Adrenal gland (tissue), 12 donors: Measurements from ENCODE around the gene LRIT3. TPM values are rescaled to one million over a fixed set of nuclear protein-coding genes. Genes with fewer than 3 reads are reported as not detected.

Source experiments
- DNase-seq, 7 donors: peaks; one replicate each; pipeline ENCODE4 v3.0.0-alpha.2; 2019 to 2020
- H3K27ac ChIP-seq, 5 donors: fragments of 200-600 bp; sonication (generic) in 4 of 5; 1 replicate in 3 of 5; 2 replicates in 2 of 5; pipeline versions ENCODE4 v1.5.1 to v1.8.0; 2016 to 2020; ENCODE audit warnings: mild to moderate bottlenecking in 1 of 5
- H3K27me3 ChIP-seq: fragments of 200-600 bp; 2 replicates; pipeline ENCODE4 v1.8.0; 2021
- H3K36me3 ChIP-seq, 2 donors: fragments of 200-600 bp; replicated peaks in 1 of 2; 1 replicate in 1 of 2; 2 replicates in 1 of 2; pipeline versions ENCODE4 v1.5.1 to v1.8.0; 2018 to 2022
- H3K4me1 ChIP-seq, 2 donors: fragments of 200-600 bp; replicated peaks in 1 of 2; 1 replicate in 1 of 2; 2 replicates in 1 of 2; pipeline versions ENCODE4 v1.5.1 to v1.8.0; 2018 to 2021
- H3K4me3 ChIP-seq, 4 donors: fragments of 200-600 bp; sonication (generic) in 3 of 4; one replicate each; pipeline ENCODE4 v1.5.1; 2016 to 2018
- H3K9me3 ChIP-seq, 3 donors: fragments of 200-600 bp; sonication (generic) in 1 of 3; replicated peaks in 1 of 3; 1 replicate in 2 of 3; 2 replicates in 1 of 3; pipeline versions ENCODE4 v1.5.1 to v1.8.0; 2016 to 2021
- POLR2A ChIP-seq, 2 donors: fragments of 450-650 bp; IDR thresholded peaks; one replicate each; pipeline ENCODE4 v1.6.1; 2017; ENCODE audit warnings: antibody characterized with exemption in 2 of 2, mild to moderate bottlenecking in 2 of 2, moderate library complexity in 1 of 2
- WGBS, 4 donors: extraction: QIAGEN DNeasy Blood & Tissue Kit in 2 of 4; methylation state at CpG; one replicate each; pipeline versions ENCODE4 v1.1.5 to v1.1.7; 2013 to 2017; 5-methylcytosine and 5-hydroxymethylcytosine counted together
- intact Hi-C, 2 donors: fragments of 100-400 bp; cut with DNase I; formaldehyde crosslinking; loops; one replicate each; pipeline versions ENCODE4 v1.14.1 to v1.15.0; 2022 to 2023
- polyA plus RNA-seq, 3 donors: library from polyadenylated mRNA; stranded (reverse); fragments of 200-250 nt in 2 of 3; fragments of 350-450 nt in 1 of 3; fragmentation: Illumina TruSeq in 1 of 3; extraction: RNeasy Lipid Tissue Mini Kit (QIAGEN cat#74804) in 1 of 3; gene quantifications; one replicate each; pipeline ENCODE4 v1.2.3, GENCODE V29; 2013 to 2014
- total RNA-seq, 9 donors: library from RNA; depleted of rRNA in 4 of 9; stranded (reverse); fragments of >200 nt in 4 of 9; fragments of 120-200 nt in 1 of 9; fragmentation: NEBNext Ultra II Directional in 1 of 9; extraction: Animal tissue kit (Norgen Biotek cat#: 25700) in 1 of 9; gene quantifications; one replicate each; pipeline versions ENCODE4 v1.1.0 to v1.2.4, GENCODE V29; 2013 to 2023
- TF ChIP-seq, protein P1 (sequence below), 6 experiments: fragments of 450-650 bp in 4 of 6; fragments of 200-600 bp in 2 of 6; sonication (generic) in 1 of 6; IDR thresholded peaks; 1 replicate in 5 of 6; 2 replicates in 1 of 6; pipeline versions ENCODE4 v1.5.1 to v1.8.0; 2016 to 2021; ENCODE audit warnings: antibody characterized with exemption in 6 of 6, mild to moderate bottlenecking in 2 of 6, moderate library complexity in 1 of 6
- donor health status: healthy with polysubstance abuse.
- donor health status: Bipolar disorder and iron deficiency.
- donor health status: DM: yes; HTN: yes; CAD: no.
- donor health status: DM: no; HTN: no; CAD: no.
- donor health status: DM: no; HTN: no; CAD: no.
- donor health status: DM: yes; HTN: yes; CAD: no.

LRIT3 gene
- total and polyA plus RNA-seq, 12 donors = 0.07 to 0.85 (median 0.18) TPM; not detected in 2

- no peak for DNase-seq
- TF ChIP-seq, protein P1, sequence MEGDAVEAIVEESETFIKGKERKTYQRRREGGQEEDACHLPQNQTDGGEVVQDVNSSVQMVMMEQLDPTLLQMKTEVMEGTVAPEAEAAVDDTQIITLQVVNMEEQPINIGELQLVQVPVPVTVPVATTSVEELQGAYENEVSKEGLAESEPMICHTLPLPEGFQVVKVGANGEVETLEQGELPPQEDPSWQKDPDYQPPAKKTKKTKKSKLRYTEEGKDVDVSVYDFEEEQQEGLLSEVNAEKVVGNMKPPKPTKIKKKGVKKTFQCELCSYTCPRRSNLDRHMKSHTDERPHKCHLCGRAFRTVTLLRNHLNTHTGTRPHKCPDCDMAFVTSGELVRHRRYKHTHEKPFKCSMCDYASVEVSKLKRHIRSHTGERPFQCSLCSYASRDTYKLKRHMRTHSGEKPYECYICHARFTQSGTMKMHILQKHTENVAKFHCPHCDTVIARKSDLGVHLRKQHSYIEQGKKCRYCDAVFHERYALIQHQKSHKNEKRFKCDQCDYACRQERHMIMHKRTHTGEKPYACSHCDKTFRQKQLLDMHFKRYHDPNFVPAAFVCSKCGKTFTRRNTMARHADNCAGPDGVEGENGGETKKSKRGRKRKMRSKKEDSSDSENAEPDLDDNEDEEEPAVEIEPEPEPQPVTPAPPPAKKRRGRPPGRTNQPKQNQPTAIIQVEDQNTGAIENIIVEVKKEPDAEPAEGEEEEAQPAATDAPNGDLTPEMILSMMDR (IDR thresholded peaks at IDR 0.05) = no peak
- no peak for TF ChIP-seq POLR2A (IDR thresholded peaks at IDR 0.05)
- 89 to 96% (median 94%) methylated on average over 2 of the region's 2 CpGs for WGBS, 4 donors
- intact Hi-C loops = no loop called here
- no peaks in the 10 kb centered on the region for H3K36me3 ChIP-seq
- no peaks in the 10 kb centered on the region for H3K27me3 ChIP-seq
- no peak overlapping the region for H3K4me3 ChIP-seq
- no peaks in the 10 kb centered on the region for H3K4me1 ChIP-seq
- no peaks in the 10 kb centered on the region for H3K9me3 ChIP-seq
- no peak overlapping the region for H3K27ac ChIP-seq
These were observed 13.4 kb downstream of the LRIT3 start for GRCh38 chr4:109861271-109861670.

GRCh38 chr4:109861916-109862511, 14.1 kb downstream of the LRIT3 start:
- no peaks in the 10 kb centered on the region for H3K4me1 ChIP-seq
- WGBS, 4 donors = 74 to 82% (median 77%) methylated on average over 3 of the region's 3 CpGs
- H3K27me3 ChIP-seq = no peaks in the 10 kb centered on the region
- H3K36me3 ChIP-seq = no peaks in the 10 kb centered on the region
- no peaks in the 10 kb centered on the region for H3K9me3 ChIP-seq
- intact Hi-C loops = no loop called here
- no peak for TF ChIP-seq POLR2A (IDR thresholded peaks at IDR 0.05)
- TF ChIP-seq, protein P1 (IDR thresholded peaks at IDR 0.05) = no peak
- no peak for DNase-seq
- H3K4me3 ChIP-seq = no peak overlapping the region
- no peak overlapping the region for H3K27ac ChIP-seq

DNA sequence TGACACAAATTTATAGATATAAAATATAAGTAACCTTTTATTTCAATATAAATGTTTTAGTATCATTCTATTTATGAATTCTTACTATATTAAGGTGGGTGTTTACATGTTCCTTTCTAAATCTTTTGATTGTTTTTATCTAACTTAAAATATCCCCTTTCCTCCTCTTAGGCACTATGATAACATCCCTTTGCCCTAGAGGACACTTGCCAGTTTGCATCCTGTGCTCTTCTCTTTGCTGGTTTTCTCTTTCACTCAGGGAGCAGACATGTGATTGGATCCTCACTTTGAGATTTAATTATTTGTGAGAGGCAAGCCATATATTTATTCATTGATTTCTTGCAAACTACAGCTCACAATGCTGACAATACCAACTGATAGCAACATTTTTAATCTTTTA, 16.2 kb downstream of the LRIT3 start:
- TF ChIP-seq, protein P1 (IDR thresholded peaks at IDR 0.05) = no peak
- DNase-seq = no peak
- intact Hi-C loops = no loop called here
- Histone ChIP-seq H3K4me1 (no peaks in the 10 kb centered on the region), H3K4me3 (no peak overlapping the region), H3K9me3 (no peaks in the 10 kb centered on the region), H3K36me3 (no peaks in the 10 kb centered on the region), H3K27me3 (no peaks in the 10 kb centered on the region), H3K27ac (no peak overlapping the region)

- intact Hi-C loops = no loop called here
- H3K4me1 ChIP-seq = no peaks in the 10 kb centered on the region
- H3K27me3 ChIP-seq = no peaks in the 10 kb centered on the region
- 93 to 98% (median 97%) methylated on average over 5 of the region's 5 CpGs for whole genome bisulfite sequencing, 4 donors
- no peak overlapping the region for H3K27ac ChIP-seq
- no peak overlapping the region for H3K4me3 ChIP-seq
- DNase-seq = no peak
- no peaks in the 10 kb centered on the region for H3K9me3 ChIP-seq
- no peaks in the 10 kb centered on the region for H3K36me3 ChIP-seq
- no peak for TF ChIP-seq POLR2A (IDR thresholded peaks at IDR 0.05)
- TF ChIP-seq, protein P1 (IDR thresholded peaks at IDR 0.05) = no peak
These were observed 22.2 kb downstream of the LRIT3 start for GRCh38 chr4:109870061-109870460.
